ENCODE results near the gene PRPS1L1.

The PRPS1L1 gene

GRCh38 chr7:18019555-18019954 lies 8.1 kb downstream of the PRPS1L1 start:
- H3K36me3 ChIP-seq (ENCODE audit: control insufficient read depth, insufficient read depth, low read length), result no peaks in the 10 kb centered on the region
- no peaks in the 10 kb centered on the region for H3K79me2 ChIP-seq
- TF ChIP-seq CTCF (IDR thresholded peaks at IDR 0.05), result no peak
- H3K27ac ChIP-seq, result no peak overlapping the region
- no peaks in the 10 kb centered on the region for H3K27me3 ChIP-seq (ENCODE audit: control insufficient read depth, insufficient read depth, low read length)
- no peaks in the 10 kb centered on the region for H3K9me3 ChIP-seq (ENCODE audit: control insufficient read depth, low read length)
- no peak overlapping the region for H3K4me2 ChIP-seq (ENCODE audit: low read length)
- no peak overlapping the region for H2AFZ ChIP-seq
- no peak overlapping the region for H3K9ac ChIP-seq
- H3K4me1 ChIP-seq, result no peaks in the 10 kb centered on the region
- no peak overlapping the region for H3K4me3 ChIP-seq (ENCODE audit: low read depth, low read length)

- Histone ChIP-seq H3K9ac (no peak overlapping the region), H3K27me3 (ENCODE audit: control insufficient read depth, insufficient read depth, low read length) (no peaks in the 10 kb centered on the region), H3K36me3 (ENCODE audit: control insufficient read depth, insufficient read depth, low read length) (no peaks in the 10 kb centered on the region), H2AFZ (no peak overlapping the region), H3K79me2 (no peaks in the 10 kb centered on the region), H3K9me3 (ENCODE audit: control insufficient read depth, low read length) (no peaks in the 10 kb centered on the region), H3K4me2 (ENCODE audit: low read length) (no peak overlapping the region), H3K4me1 (no peaks in the 10 kb centered on the region), H3K4me3 (ENCODE audit: low read depth, low read length) (no peak overlapping the region), H3K27ac (no peak overlapping the region)
- no peak for TF ChIP-seq CTCF (IDR thresholded peaks at IDR 0.05)
Observed at GRCh38 chr7:18018296-18019215, 9.1 kb downstream of the PRPS1L1 start.

GRCh38 chr7:18016547-18017444 lies 10.8 kb downstream of the PRPS1L1 start:
- H3K4me1 ChIP-seq, result no peaks in the 10 kb centered on the region
- no peak overlapping the region for H3K9ac ChIP-seq
- no peak for TF ChIP-seq CTCF (IDR thresholded peaks at IDR 0.05)
- no peaks in the 10 kb centered on the region for H3K9me3 ChIP-seq (ENCODE audit: control insufficient read depth, low read length)
- no peak overlapping the region for H2AFZ ChIP-seq
- no peak overlapping the region for H3K27ac ChIP-seq
- H3K4me2 ChIP-seq (ENCODE audit: low read length), result no peak overlapping the region
- H3K79me2 ChIP-seq, result no peaks in the 10 kb centered on the region
- no peaks in the 10 kb centered on the region for H3K27me3 ChIP-seq (ENCODE audit: control insufficient read depth, insufficient read depth, low read length)
- H3K36me3 ChIP-seq (ENCODE audit: control insufficient read depth, insufficient read depth, low read length), result no peaks in the 10 kb centered on the region
- no peak overlapping the region for H3K4me3 ChIP-seq (ENCODE audit: low read depth, low read length)

- no peaks in the 10 kb centered on the region for H3K9me3 ChIP-seq (ENCODE audit: control insufficient read depth, low read length)
- H3K36me3 ChIP-seq (ENCODE audit: control insufficient read depth, insufficient read depth, low read length), result no peaks in the 10 kb centered on the region
- H3K79me2 ChIP-seq, result no peaks in the 10 kb centered on the region
- H3K9ac ChIP-seq, result no peak overlapping the region
- H3K4me1 ChIP-seq, result no peaks in the 10 kb centered on the region
- H2AFZ ChIP-seq, result no peak overlapping the region
- TF ChIP-seq CTCF (IDR thresholded peaks at IDR 0.05), result no peak
- H3K27me3 ChIP-seq (ENCODE audit: control insufficient read depth, insufficient read depth, low read length), result no peaks in the 10 kb centered on the region
- H3K4me3 ChIP-seq (ENCODE audit: low read depth, low read length), result no peak overlapping the region
- H3K27ac ChIP-seq, result no peak overlapping the region
- H3K4me2 ChIP-seq (ENCODE audit: low read length), result no peak overlapping the region
Observed at GRCh38 chr7:18013936-18014335, 13.7 kb downstream of the PRPS1L1 start.
